Measurements from ENCODE around the gene FGA. TPM values are rescaled to one million over a fixed set of nuclear protein-coding genes. Genes with fewer than 3 reads are reported as not detected.

FGA gene
- total and polyA plus RNA-seq, 10 of the 15 experiments (the other 5 are each of a cell fraction or from before 2014, with no cell fraction given), result 3.6 TPM; not detected in 9

- ChIA-PET SMC1A (ENCODE audit: uncharacterized antibody, unreplicated experiment) (no interaction called here), RAD21 (ENCODE audit: unreplicated experiment) (interaction anchor here (1.0 to 1.6 kb wide), 2 partner anchors 8 to 56 kb away, joined by 3 to 6 read pairs; no protein-coding TSS in a partner anchor), CTCF (interaction anchor here (19.0 kb wide), 1 partner anchor 61 kb away, joined by 796 read pairs; the partner anchor contains the start of genes FGB and PLRG1), POLR2A (no interaction called here)
- H3K4me2 ChIP-seq (ENCODE audit: control insufficient read depth, insufficient read depth), result no peak overlapping the region
- FAIRE-seq (peak; percentile 13), DNase-seq (ENCODE audit: low read depth, low spot score) (no peak), ATAC-seq (no peak)
- no peak for TF ChIP-seq GATAD2B (conservative IDR thresholded peaks at IDR 0.05; ENCODE audit: low read depth)
- no peak for TF ChIP-seq SUZ12 (IDR thresholded peaks at IDR 0.05; ENCODE audit: unreplicated experiment)
- no peak for TF ChIP-seq SRF (IDR thresholded peaks at IDR 0.05; ENCODE audit: low read depth in 2 of 2, low read length in 2 of 2)
- TF ChIP-seq HDAC6 (IDR thresholded peaks at IDR 0.05; ENCODE audit: unreplicated experiment), result no peak
- TF ChIP-seq PBX3 (IDR thresholded peaks at IDR 0.05; ENCODE audit: insufficient replicate concordance, low read depth, low read length), result no peak
- no peak for TF ChIP-seq IRF5 (IDR thresholded peaks at IDR 0.05; ENCODE audit: borderline replicate concordance)
- TF ChIP-seq BACH1 (IDR thresholded peaks at IDR 0.05; ENCODE audit: borderline replicate concordance), result no peak
- TF ChIP-seq SIX5 (IDR thresholded peaks at IDR 0.05; ENCODE audit: low read depth, low read length, severe bottlenecking), result no peak
- no peak for TF ChIP-seq NR2C2 (IDR thresholded peaks at IDR 0.05; ENCODE audit: borderline replicate concordance, control insufficient read depth, insufficient read length, low read depth)
- TF ChIP-seq ZNF217 (IDR thresholded peaks at IDR 0.05), result no peak
- TF ChIP-seq PAX5 (IDR thresholded peaks at IDR 0.05; ENCODE audit: borderline replicate concordance, low read depth, low read length), result no peak
- no peak for TF ChIP-seq IKZF1 (conservative IDR thresholded peaks at IDR 0.05)
- TF ChIP-seq BCL11A (IDR thresholded peaks at IDR 0.05; ENCODE audit: low read depth, low read length), result no peak
- TF ChIP-seq BHLHE40 (IDR thresholded peaks at IDR 0.05; ENCODE audit: borderline replicate concordance in 1 of 2, low read depth in 2 of 2, low read length in 1 of 2), result no peak
- TF ChIP-seq CBX3 (IDR thresholded peaks at IDR 0.05; ENCODE audit: borderline replicate concordance, low read depth), result no peak
- TF ChIP-seq TARDBP (IDR thresholded peaks at IDR 0.05; ENCODE audit: borderline replicate concordance), result no peak
- no peaks in the 10 kb centered on the region for H3K79me2 ChIP-seq (ENCODE audit: control insufficient read depth, insufficient read depth, low read length)
- no peak overlapping the region for H3K9ac ChIP-seq (ENCODE audit: control insufficient read depth, insufficient read depth, low read length)
- intact Hi-C loops (cut with micrococcal nuclease; ENCODE audit: unreplicated experiment), result no loop called here
- peaks cover 13% of the 10 kb centered on the region for H3K4me1 ChIP-seq (ENCODE audit: control insufficient read depth, insufficient read depth, low read length)
- 79% methylated on average over 1 of the region's 1 CpG for WGBS (ENCODE audit: insufficient coverage, insufficient replicate concordance, low lambda C conversion rate, missing lambda C conversion rate)
- in situ Hi-C loops (cut with MboI), result loop anchor here (5.0 kb wide), 1 partner anchor 63 kb away; the partner anchor contains the start of gene PLRG1
- no peak overlapping the region for H3K4me3 ChIP-seq
- H3K9me3 ChIP-seq (replicated peaks; ENCODE audit: control insufficient read depth, insufficient read depth, low read length), result no peaks in the 10 kb centered on the region
- H2AFZ ChIP-seq (ENCODE audit: control insufficient read depth, low read depth, low read length), result no peak overlapping the region
- H3K36me3 ChIP-seq (ENCODE audit: control insufficient read depth in 2 of 2, insufficient read depth in 2 of 2, low read length in 1 of 2), result no peaks in the 10 kb centered on the region
- no TSS peak for BruUV-seq (replicated peaks)
- H3K27me3 ChIP-seq (replicated peaks in 1 of 2; ENCODE audit: control insufficient read depth in 2 of 2, insufficient read depth in 2 of 2, low read length in 1 of 2), result no peaks in the 10 kb centered on the region
- H4K20me1 ChIP-seq (ENCODE audit: control insufficient read depth, insufficient read depth), result no peaks in the 10 kb centered on the region
- H3K27ac ChIP-seq (ENCODE audit: control insufficient read depth, insufficient read depth), result no peak overlapping the region
Measured at GRCh38 chr4:154615211-154615610, 24.7 kb upstream of the FGA start.

All from GM12878 (cell line).